Breast epithelium (tissue), 3 donors: ENCODE data around the gene EVC.

Source experiments
- CTCF ChIP-seq, 3 donors: fragments of 450-650 bp; IDR thresholded peaks; one replicate each; pipeline ENCODE4 v1.5.1; 2016 to 2017; ENCODE audit warnings: antibody characterized with exemption in 3 of 3, mild to moderate bottlenecking in 3 of 3, moderate library complexity in 3 of 3
- POLR2A ChIP-seq: fragments of 450-650 bp; IDR thresholded peaks from one replicate; pipeline ENCODE4 v1.6.1; 2016; ENCODE audit warnings: antibody characterized with exemption, mild to moderate bottlenecking, moderate library complexity
- POLR2AphosphoS5 ChIP-seq, 3 donors: sonication (generic); formaldehyde crosslinking; IDR thresholded peaks; one replicate each; pipeline ENCODE4 v1.6.1; 2017; ENCODE audit warnings: antibody characterized with exemption in 3 of 3

DNA sequence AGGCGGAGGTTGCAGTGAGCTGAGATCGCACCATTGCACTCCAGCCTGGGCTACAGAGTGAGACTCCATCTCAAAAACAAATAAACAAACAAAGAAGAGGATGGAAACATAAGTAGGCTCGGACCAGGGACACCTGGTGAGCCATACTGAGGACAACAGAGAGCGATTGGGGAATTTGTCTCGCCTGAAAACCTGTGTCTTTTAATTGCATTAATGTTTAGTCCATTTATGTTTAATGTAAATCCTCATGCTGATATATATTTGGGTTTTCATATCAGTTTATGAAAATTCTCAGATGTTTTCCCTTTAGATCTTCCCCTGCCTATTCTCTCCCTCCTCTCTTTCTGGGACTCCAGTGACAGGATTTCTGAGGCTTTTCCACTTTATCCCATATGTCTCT lies 84.6 kb downstream of the EVC start:
- TF ChIP-seq POLR2AphosphoS5 (IDR thresholded peaks at IDR 0.05) (no peak), POLR2A (no peak), CTCF (IDR thresholded peaks at IDR 0.05) (no peak)
